Measurements from ENCODE around the gene DNAJC5.
"Not testable (repeated sequence)": the region's sequence is repeated elsewhere in the genome, so short reads cannot be mapped to it uniquely, and the experiment has no call there.

Gene DNAJC5

DNA sequence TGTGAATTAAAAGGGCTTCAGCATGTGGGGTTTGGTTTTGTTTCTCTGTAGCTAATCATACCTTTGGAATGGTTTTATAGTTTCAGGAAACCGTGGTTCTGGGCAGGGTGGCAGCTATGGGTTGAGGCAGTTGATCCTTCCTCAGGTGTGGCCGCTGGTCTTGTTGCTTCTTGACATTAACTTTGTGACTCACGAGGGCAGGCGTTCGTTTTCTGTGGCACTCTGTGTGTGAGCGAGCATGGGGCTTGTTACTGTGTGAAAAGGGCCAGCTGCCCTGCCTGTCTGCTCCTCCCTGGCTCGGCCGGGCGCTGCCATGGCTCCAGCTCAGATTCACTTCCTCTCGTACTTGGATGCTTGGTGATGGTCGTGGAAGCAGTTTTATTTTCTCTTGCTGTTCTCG, 16.2 kb downstream of the DNAJC5 start:
- Histone ChIP-seq H3K9ac (ENCODE audit: low read length) (peak overlapping the region; percentile 5; the same call in 1 of the 2 replicates), H3K4me1 (ENCODE audit: insufficient read depth, low read length, severe bottlenecking) (peaks cover 40% of the 10 kb centered on the region), H3K27me3 (ENCODE audit: insufficient read depth, low read length) (no peaks in the 10 kb centered on the region), H3K9me3 (ENCODE audit: low read length) (no peaks in the 10 kb centered on the region), H3K4me2 (ENCODE audit: low read length) (peak overlapping the region; percentile 41), H3F3A (ENCODE audit: insufficient read depth, low read length) (no peaks in the 10 kb centered on the region), H2AFZ (ENCODE audit: low read length) (no peak overlapping the region), H3K4me3 (ENCODE audit: low read depth, low read length, poor library complexity, severe bottlenecking) (peak overlapping the region; percentile 17), H4K20me1 (ENCODE audit: insufficient read depth, low read length) (no peaks in the 10 kb centered on the region), H3K9me2 (ENCODE audit: low read depth, low read length) (no peaks in the 10 kb centered on the region), H3K79me2 (ENCODE audit: insufficient read depth, low read length) (peaks cover 58% of the 10 kb centered on the region), H3K36me3 (ENCODE audit: insufficient read depth, low read length) (peaks cover 10% of the 10 kb centered on the region; the same call in 1 of the 2 replicates), H3K27ac (ENCODE audit: low read depth, low read length, poor library complexity, severe bottlenecking) (peak overlapping the region; percentile 64)
- TF ChIP-seq, protein P1, sequence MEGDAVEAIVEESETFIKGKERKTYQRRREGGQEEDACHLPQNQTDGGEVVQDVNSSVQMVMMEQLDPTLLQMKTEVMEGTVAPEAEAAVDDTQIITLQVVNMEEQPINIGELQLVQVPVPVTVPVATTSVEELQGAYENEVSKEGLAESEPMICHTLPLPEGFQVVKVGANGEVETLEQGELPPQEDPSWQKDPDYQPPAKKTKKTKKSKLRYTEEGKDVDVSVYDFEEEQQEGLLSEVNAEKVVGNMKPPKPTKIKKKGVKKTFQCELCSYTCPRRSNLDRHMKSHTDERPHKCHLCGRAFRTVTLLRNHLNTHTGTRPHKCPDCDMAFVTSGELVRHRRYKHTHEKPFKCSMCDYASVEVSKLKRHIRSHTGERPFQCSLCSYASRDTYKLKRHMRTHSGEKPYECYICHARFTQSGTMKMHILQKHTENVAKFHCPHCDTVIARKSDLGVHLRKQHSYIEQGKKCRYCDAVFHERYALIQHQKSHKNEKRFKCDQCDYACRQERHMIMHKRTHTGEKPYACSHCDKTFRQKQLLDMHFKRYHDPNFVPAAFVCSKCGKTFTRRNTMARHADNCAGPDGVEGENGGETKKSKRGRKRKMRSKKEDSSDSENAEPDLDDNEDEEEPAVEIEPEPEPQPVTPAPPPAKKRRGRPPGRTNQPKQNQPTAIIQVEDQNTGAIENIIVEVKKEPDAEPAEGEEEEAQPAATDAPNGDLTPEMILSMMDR (IDR thresholded peaks at IDR 0.05; ENCODE audit: low read length), result no peak
- TF ChIP-seq EZH2 (IDR thresholded peaks at IDR 0.05; ENCODE audit: borderline replicate concordance, low read length), result no peak

DNA sequence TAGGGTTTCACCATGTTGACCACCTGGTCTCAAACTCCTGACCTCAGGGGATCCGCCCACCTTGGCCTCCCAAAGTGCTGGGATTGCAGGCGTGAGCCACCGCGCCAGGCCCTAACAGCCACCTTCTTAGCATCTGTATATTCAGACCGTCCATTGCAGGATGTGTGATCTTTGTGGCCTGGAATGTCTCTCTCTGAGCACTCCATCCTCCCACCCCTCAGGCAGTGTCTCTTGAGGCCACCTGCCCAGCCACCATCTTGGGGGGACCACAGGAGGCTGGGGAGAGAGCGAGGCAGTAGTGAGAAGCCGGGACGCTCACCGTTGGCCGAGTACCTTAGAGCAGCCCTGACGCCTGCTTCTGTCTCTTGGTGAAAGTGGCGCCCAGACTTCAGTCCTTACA, 18.8 kb downstream of the DNAJC5 start:
- no peak overlapping the region for H3K4me3 ChIP-seq (ENCODE audit: low read depth, low read length, poor library complexity, severe bottlenecking)
- no peak overlapping the region for H2AFZ ChIP-seq (ENCODE audit: low read length)
- no peaks in the 10 kb centered on the region for H3F3A ChIP-seq (ENCODE audit: insufficient read depth, low read length)
- no peak overlapping the region for H3K9ac ChIP-seq (ENCODE audit: low read length)
- H3K4me1 ChIP-seq (ENCODE audit: insufficient read depth, low read length, severe bottlenecking), result peaks cover 61% of the 10 kb centered on the region
- no peaks in the 10 kb centered on the region for H3K9me2 ChIP-seq (ENCODE audit: low read depth, low read length)
- H3K79me2 ChIP-seq (ENCODE audit: insufficient read depth, low read length), result peaks cover 44% of the 10 kb centered on the region
- H3K9me3 ChIP-seq (ENCODE audit: low read length), result no peaks in the 10 kb centered on the region
- no peaks in the 10 kb centered on the region for H4K20me1 ChIP-seq (ENCODE audit: insufficient read depth, low read length)
- H3K36me3 ChIP-seq (ENCODE audit: insufficient read depth, low read length), result peaks cover 11% of the 10 kb centered on the region; the same call in 1 of the 2 replicates
- no peaks in the 10 kb centered on the region for H3K27me3 ChIP-seq (ENCODE audit: insufficient read depth, low read length)
- H3K4me2 ChIP-seq (ENCODE audit: low read length), result no peak overlapping the region
- H3K27ac ChIP-seq (ENCODE audit: low read depth, low read length, poor library complexity, severe bottlenecking), result no peak overlapping the region
- TF ChIP-seq, protein P1 (IDR thresholded peaks at IDR 0.05; ENCODE audit: low read length), result no peak
- TF ChIP-seq EZH2 (IDR thresholded peaks at IDR 0.05; ENCODE audit: borderline replicate concordance, low read length), result no peak

DNA sequence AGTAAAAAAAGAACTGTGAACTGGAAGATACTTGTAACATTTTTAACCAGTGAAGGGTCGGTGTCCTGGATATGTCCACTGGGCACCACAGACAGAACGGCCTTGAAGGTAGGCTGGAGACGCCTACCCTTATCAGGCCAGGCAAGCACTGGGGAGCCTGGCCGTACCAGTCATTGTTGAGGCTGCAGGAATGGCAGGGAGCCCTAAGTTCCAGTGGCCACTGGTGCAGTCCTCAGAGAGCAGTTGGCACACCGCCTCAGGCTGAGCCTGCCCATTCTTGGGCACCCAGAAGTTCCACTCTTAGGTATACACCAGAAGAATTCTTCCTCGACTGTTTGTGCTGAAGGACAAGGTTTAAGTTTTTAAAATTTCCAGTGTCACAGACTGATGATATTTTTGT, 20.5 kb downstream of the DNAJC5 start:
- peaks cover 35% of the 10 kb centered on the region for H3K79me2 ChIP-seq (ENCODE audit: insufficient read depth, low read length)

DNA sequence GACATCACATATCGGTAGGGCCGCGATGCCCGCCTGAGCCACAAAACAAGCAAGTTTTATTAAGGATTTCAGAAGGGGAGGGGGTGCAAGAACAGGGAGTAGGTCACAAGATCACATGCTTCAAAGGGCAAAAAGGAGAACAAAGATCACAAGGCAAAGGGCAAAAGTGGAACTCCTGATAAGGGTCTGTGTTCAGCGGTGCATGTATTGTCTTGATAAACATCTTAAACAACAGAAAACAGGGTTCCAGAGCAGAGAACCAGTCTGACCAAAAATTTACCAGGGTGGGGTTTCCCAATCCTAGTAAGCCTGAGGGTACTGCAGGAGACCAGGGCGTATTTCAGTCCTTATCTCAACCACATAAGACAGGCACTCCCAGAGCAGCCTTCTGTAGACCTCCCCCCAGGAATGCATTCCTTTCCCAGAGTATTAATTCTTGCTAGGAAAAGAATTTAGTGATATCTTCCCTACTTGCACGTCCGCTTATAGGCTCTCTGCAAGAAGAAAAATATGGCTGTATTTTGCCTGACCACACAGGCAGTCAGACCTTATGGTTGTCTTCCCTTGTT, 21.5 kb downstream of the DNAJC5 start:
- H3K4me3 ChIP-seq (ENCODE audit: low read depth, low read length, poor library complexity, severe bottlenecking); H3K4me2 ChIP-seq (ENCODE audit: low read length); H3K9me2 ChIP-seq (ENCODE audit: low read depth, low read length); H3K9me3 ChIP-seq (ENCODE audit: low read length); H3K9ac ChIP-seq (ENCODE audit: low read length); H3F3A ChIP-seq (ENCODE audit: insufficient read depth, low read length); H4K20me1 ChIP-seq (ENCODE audit: insufficient read depth, low read length); H2AFZ ChIP-seq (ENCODE audit: low read length); H3K27me3 ChIP-seq (ENCODE audit: insufficient read depth, low read length): not testable (repeated sequence)
- Histone ChIP-seq H3K79me2 (ENCODE audit: insufficient read depth, low read length) (peaks cover 26% of the 10 kb centered on the region), H3K27ac (ENCODE audit: low read depth, low read length, poor library complexity, severe bottlenecking) (peak overlapping the region; percentile 78), H3K36me3 (ENCODE audit: insufficient read depth, low read length) (peaks cover 16% of the 10 kb centered on the region; the same call in 1 of the 2 replicates), H3K4me1 (ENCODE audit: insufficient read depth, low read length, severe bottlenecking) (peaks cover 43% of the 10 kb centered on the region)

More for the DNA sequence above, 20.5 kb downstream of the DNAJC5 start:
- H3K9ac ChIP-seq (ENCODE audit: low read length), result no peak overlapping the region
- no peaks in the 10 kb centered on the region for H3K27me3 ChIP-seq (ENCODE audit: insufficient read depth, low read length)
- H4K20me1 ChIP-seq (ENCODE audit: insufficient read depth, low read length), result no peaks in the 10 kb centered on the region
- no peak for TF ChIP-seq EZH2 (IDR thresholded peaks at IDR 0.05; ENCODE audit: borderline replicate concordance, low read length)
- TF ChIP-seq, protein P1 (IDR thresholded peaks at IDR 0.05; ENCODE audit: low read length), result no peak
- no peak overlapping the region for H3K4me2 ChIP-seq (ENCODE audit: low read length)
- H3F3A ChIP-seq (ENCODE audit: insufficient read depth, low read length), result no peaks in the 10 kb centered on the region
- peaks cover 16% of the 10 kb centered on the region; the same call in 1 of the 2 replicates for H3K36me3 ChIP-seq (ENCODE audit: insufficient read depth, low read length)
- H3K27ac ChIP-seq (ENCODE audit: low read depth, low read length, poor library complexity, severe bottlenecking), result peak overlapping the region; percentile 44
- no peaks in the 10 kb centered on the region for H3K9me2 ChIP-seq (ENCODE audit: low read depth, low read length)
- H3K4me3 ChIP-seq (ENCODE audit: low read depth, low read length, poor library complexity, severe bottlenecking), result no peak overlapping the region
- H3K4me1 ChIP-seq (ENCODE audit: insufficient read depth, low read length, severe bottlenecking), result peaks cover 53% of the 10 kb centered on the region
- no peaks in the 10 kb centered on the region for H3K9me3 ChIP-seq (ENCODE audit: low read length)
- no peak overlapping the region for H2AFZ ChIP-seq (ENCODE audit: low read length)
